Activated CD4-positive, alpha-beta T cell treated with anti-CD3 and anti-CD28 coated beads, Interleukin-2, amount 50 U/mL, for 1 hour (primary cell): Measurements from ENCODE around the gene INPP5A.
"Not testable (repeated sequence)": the region's sequence is repeated elsewhere in the genome, so short reads cannot be mapped to it uniquely, and the experiment has no call there.

Experiments
- DNase-seq: peaks from one replicate; pipeline ENCODE4 v3.0.0-alpha.2; 2020

INPP5A gene

GRCh38 chr10:132732518-132732917, 194.9 kb downstream of the INPP5A start:
- no peak for DNase-seq

- DNase-seq = no peak
These were observed 196.3 kb downstream of the INPP5A start for GRCh38 chr10:132733926-132734325.

DNA sequence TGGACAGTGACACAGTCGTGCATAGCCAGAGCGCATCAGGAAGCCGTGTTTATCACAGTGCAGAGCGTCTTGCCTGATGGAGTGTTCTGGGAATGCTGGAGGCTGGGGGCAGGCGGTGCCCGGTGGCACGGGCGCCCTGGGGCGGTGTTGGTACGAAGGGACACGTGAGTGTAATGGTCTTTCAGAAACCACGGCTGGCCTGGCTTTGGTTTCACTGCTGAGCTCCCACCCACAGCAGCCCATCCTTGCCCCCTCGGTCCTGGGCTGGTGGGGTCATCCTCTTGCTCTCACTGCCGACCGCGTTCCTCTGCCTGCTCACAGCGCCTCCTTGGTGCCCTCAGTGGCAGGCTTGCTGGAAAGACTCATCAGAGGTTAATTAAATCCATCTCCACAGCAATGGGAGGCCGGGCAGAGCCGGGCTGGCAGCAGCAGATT, 197.8 kb downstream of the INPP5A start:
- no peak for DNase-seq

- DNase-seq = peak; percentile 9
These were observed 198.4 kb downstream of the INPP5A start for GRCh38 chr10:132735923-132736391.

DNA sequence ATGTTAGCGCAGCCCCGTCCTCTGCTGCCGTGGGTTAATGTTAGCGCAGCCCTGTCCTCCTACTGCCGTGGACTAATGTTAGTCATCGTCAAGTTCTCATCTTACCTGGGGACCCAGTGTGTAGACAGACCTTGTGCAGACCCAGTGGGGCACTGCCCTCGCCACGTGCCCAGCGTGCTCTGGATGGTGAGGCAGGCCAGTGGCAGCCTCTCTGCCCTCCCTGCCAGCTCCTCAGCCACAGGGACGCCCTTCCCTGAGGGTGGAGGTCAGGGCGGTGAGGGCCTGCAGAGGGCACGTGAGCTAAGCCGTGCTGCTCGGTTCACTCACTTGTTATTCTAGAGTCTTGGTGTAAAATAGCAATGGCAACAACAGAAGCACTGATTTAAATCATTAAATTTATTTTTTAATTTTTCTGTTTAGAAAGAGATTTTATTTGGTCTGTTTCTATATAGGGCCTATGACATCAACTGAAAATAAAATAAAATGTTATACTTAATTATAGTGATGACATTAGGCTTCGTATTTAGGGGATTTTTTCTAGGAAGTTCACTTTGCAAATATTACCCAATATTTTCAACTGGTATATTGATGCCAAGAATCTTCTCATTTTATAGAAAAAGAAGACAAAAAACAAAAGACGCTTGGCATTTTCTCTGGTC, 199.9 kb downstream of the INPP5A start:
- DNase-seq = no peak

- no peak for DNase-seq
These were observed 201.1 kb downstream of the INPP5A start for GRCh38 chr10:132738454-132739224.

DNA sequence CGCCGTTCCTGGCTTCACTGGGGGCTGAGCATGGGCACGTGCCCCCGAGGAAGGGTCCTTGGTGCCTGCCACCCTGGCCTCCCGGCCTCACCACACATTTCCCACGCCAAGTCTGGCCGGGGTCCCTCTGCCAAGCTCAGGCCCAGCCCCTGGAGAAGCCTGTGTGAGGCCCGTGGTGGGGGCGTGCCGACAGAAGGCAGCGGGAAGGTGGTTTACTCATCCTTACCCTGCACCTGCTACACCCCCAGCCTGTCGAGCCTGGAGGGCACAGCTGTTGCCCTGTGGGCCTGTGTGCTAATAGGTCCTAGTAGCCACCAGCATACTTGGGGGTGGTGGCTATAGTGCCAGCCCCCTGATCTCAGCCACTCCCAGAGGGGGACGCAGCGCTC, 201.6 kb downstream of the INPP5A start:
- DNase-seq = no peak

- no peak for DNase-seq
These were observed 203.0 kb downstream of the INPP5A start for GRCh38 chr10:132740588-132740987.

- no peak for DNase-seq
These were observed 204.7 kb downstream of the INPP5A start for GRCh38 chr10:132742167-132742836.

- no peak for DNase-seq
These were observed 205.2 kb downstream of the INPP5A start for GRCh38 chr10:132742837-132743194.

GRCh38 chr10:132743196-132743924, 205.8 kb downstream of the INPP5A start:
- DNase-seq = not testable (repeated sequence)

GRCh38 chr10:132743925-132744490, 206.4 kb downstream of the INPP5A start:
- no peak for DNase-seq

GRCh38 chr10:132744839-132745238, 207.3 kb downstream of the INPP5A start:
- DNase-seq = no peak

DNA sequence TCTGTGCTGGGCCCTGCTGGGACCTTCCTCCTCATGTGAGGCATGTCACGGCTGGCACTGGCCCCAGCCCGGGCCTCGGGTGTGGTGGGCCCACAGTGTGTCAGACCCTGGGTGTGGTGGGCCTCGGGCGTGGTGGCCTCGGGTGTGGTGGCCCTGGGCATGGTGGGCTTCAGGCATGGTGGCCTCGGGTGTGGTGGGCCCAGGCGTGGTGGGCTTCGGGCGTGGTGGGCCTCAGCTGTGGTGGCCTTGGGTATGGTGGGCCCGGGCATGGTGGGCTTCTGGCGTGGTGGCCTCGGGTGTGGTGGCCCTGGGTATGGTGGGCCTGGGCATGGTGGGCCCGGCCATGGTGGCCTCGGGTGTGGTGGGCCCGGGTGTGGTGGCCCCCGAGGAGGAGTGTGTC, 207.9 kb downstream of the INPP5A start:
- DNase-seq = no peak

DNA sequence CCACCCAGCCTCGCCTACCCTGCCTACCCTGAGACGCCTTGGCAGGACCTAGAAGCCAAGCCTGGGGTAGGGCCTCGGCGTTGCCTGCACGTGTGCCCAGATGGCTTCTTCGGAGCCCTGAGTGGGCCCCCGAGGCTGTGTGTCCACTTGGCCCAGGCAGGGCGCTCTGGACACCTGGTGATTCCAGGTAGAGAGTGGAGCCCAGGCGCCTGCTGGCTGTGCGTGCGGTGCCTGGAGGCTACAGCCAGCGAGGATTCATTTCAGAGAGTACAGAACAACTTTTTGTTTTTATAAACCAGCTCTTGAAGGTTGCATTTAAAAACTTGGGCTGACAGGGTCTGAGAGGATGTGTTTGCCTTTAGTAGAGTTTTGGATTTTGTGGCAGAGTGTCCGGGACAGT, 208.4 kb downstream of the INPP5A start:
- no peak for DNase-seq

DNA sequence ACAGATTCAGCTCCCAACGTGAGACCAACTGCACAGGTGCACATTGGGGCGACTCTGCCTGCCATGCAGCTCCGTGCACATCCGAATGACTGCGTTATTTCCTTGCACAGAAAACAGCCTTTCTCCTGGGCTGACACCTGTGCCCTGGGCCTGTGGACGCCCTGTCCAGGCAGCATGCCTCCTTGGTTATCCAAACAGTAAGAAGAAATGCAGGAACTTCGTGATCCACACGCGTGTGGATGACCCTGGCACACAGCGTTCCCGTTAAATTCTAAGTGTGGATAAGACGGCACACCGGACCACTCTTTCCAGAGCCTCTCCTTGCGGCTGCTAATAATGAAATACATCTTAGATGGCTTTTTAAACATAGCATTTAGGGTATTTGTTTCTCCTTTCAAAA, 208.8 kb downstream of the INPP5A start:
- DNase-seq = no peak

DNA sequence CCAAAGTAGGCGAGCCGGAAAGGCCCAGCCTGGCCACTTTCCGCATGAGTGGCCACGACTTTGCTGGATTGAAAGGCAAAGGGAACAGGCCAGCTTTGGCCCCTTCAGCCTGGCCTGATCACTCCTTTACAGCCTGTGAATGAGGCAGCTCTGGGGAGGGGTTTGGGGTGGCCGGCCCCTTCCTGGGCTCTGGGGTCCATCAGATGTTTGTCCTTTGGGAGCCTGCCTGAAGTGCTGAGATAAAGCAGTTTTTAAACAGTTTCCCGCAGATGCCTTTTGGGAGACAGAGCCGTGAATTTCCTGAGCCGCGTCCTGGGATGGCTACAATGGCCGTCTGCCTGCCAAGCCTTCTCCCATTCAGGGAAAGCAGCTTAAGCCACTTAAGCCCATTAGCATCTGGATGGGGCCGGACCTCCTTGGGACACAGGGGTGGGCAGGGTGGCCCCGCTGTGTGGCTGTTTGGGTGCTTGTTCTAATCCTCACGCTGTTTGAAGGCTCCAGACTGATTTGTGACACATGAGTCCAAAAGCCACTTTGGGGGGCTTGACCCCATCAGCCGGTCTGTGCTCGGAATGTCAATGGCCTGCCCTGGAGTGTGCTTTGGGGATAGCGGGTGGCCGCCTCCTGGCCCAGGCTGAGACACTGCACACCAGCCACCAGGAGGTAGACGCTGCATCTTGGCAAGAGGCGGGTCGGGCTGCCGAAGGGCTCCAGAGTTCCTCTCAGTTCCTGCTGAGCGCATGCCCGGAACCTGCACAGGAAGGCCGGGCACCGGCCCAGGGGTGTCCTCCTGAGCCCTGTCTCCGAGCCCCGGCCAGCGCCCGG, 209.4 kb downstream of the INPP5A start:
- no peak for DNase-seq

DNA sequence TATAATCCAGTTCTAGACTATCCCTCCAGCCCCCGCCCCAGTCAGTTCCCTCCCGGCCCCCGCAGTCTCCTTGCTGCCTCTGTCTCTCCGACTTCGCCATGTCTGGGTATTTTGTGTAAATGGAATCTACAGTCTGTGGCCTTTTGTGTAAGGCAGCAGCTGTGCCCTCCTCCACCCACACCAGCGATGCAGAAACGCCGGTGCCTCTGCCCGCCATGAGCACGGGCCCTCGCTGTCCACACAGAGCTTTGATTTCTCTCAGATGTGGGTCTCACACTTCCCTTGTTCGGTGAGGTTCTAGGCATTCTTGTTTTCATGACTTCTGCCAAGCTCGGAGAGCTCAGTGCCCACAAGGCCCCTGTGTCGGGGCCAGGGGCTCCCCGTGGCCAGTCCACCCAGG, 210.5 kb downstream of the INPP5A start:
- no peak for DNase-seq

- no peak for DNase-seq
These were observed 211.2 kb downstream of the INPP5A start for GRCh38 chr10:132748545-132749370.

GRCh38 chr10:132749371-132749795, 211.8 kb downstream of the INPP5A start:
- no peak for DNase-seq

- DNase-seq = no peak
These were observed 213.3 kb downstream of the INPP5A start for GRCh38 chr10:132750936-132751335.
